ENCODE data around the gene NAT10. TPM values are rescaled to one million over a fixed set of nuclear protein-coding genes. Genes with fewer than 3 reads are reported as not detected.

NAT10 gene
- total RNA-seq (10 to 100 TPM; 30.0 to 50.4 TPM), polyA plus RNA-seq (ENCODE audit: insufficient read length in 6 of 6) (10 to 100 TPM; 61.2 to 69.3 (median 64.2) TPM)
- long read RNA-seq, donor 1, full-length matches to known transcripts: 3 of 15 reads
- long read RNA-seq, donor 1, partial matches to known transcripts: 12 of 15 reads
- long read RNA-seq, donor 1, other reads (novel, unspliced or antisense): 0 of 15 reads
- long read RNA-seq, donor 2, full-length matches to known transcripts: 3 of 11 reads
- long read RNA-seq, donor 2, partial matches to known transcripts: 8 of 11 reads
- long read RNA-seq, donor 2, other reads (novel, unspliced or antisense): 0 of 11 reads
- long read RNA-seq, donor 3, full-length matches to known transcripts: 2 of 2 reads
- long read RNA-seq, donor 3, partial matches to known transcripts: 0 of 2 reads
- long read RNA-seq, donor 3, other reads (novel, unspliced or antisense): 0 of 2 reads
- long read RNA-seq, donor 4, full-length matches to known transcripts: 1 of 3 reads
- long read RNA-seq, donor 4, partial matches to known transcripts: 2 of 3 reads
- long read RNA-seq, donor 4, other reads (novel, unspliced or antisense): 0 of 3 reads
- long read RNA-seq, donor 5, full-length matches to known transcripts: 3 of 36 reads
- long read RNA-seq, donor 5, partial matches to known transcripts: 33 of 36 reads
- long read RNA-seq, donor 5, other reads (novel, unspliced or antisense): 0 of 36 reads
- long read RNA-seq, donor 6, full-length matches to known transcripts: 4 of 4 reads
- long read RNA-seq, donor 6, partial matches to known transcripts: 0 of 4 reads
- long read RNA-seq, donor 6, other reads (novel, unspliced or antisense): 0 of 4 reads
- long read RNA-seq, donor 7, full-length matches to known transcripts: 6 of 19 reads
- long read RNA-seq, donor 7, partial matches to known transcripts: 13 of 19 reads
- long read RNA-seq, donor 7, other reads (novel, unspliced or antisense): 0 of 19 reads
- long read RNA-seq, donor 8, full-length matches to known transcripts: 2 of 21 reads
- long read RNA-seq, donor 8, partial matches to known transcripts: 19 of 21 reads
- long read RNA-seq, donor 8, other reads (novel, unspliced or antisense): 0 of 21 reads
- long read RNA-seq, donor 9: 0 reads
- long read RNA-seq, donor 10, partial matches to known transcripts: 3 of 5 reads
- long read RNA-seq, donor 10, other reads (novel, unspliced or antisense): 2 of 5 reads
- long read RNA-seq, donor 11, full-length matches to known transcripts: 2 of 2 reads
- long read RNA-seq, donor 11, partial matches to known transcripts: 0 of 2 reads
- long read RNA-seq, donor 11, other reads (novel, unspliced or antisense): 0 of 2 reads
- long read RNA-seq, donor 12, full-length matches to known transcripts: 5 of 22 reads
- long read RNA-seq, donor 12, partial matches to known transcripts: 17 of 22 reads
- long read RNA-seq, donor 12, other reads (novel, unspliced or antisense): 0 of 22 reads

DNA sequence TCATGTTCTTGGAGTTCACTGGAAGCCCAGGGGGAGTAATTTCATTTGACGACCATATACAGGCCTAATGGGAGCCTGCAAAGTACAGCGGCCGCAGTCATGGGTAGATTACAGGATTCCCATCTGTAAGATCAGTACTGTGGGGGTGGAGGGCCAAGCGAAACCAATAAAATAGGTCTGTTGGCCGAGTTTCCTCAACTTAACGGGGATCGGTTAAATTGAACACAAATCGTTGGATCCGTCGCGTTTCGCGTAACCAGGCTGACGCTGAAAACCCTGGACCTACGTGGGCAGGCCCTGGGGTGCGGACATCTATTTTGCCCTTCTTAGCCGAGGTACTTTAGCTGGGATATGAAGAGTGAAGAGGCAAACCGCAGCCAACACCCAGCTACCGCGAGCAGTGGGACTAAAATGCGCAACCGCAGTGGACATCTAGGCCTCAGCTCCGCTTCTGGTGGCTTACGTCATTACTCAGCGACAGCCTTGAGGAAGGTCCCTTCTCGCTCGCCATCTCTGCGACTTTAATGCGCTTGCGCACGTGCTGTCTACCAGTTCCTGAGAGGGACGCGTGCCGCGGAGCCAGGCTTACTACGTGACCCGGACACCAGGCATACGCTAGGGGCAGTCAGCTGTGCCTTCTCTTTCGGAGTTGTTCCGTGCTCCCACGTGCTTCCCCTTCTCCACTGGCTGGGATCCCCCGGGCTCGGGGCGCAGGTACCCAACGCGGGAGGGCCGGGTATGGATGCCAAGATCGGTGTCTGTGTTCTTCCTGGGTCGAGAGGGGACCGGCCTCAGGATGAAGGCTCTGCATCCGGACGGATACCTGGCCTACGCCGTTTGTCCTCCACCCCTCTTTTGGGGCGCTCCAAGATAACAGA, at the start of gene NAT10:
NAT10 (plus strand) TSS at position 551 of the 878 bp plus-strand sequence. CDS start 2,597 bp downstream, outside the sequence.
- Histone ChIP-seq H3K4me1 (peaks cover 5 to 30% of the 10 kb centered on the region in 2 donors), H3K9me3 (no peaks in the 10 kb centered on the region), H3K27ac (peak within 1 kb of the TSS; percentile 93 to 96), H3K27me3 (no peaks in the 10 kb centered on the region), H3K4me3 (peak within 1 kb of the TSS; percentile 93), H3K36me3 (peaks cover 0 to 36% of the 10 kb centered on the region in 2 donors)
- DNase-seq (peak; percentile 97 to 99 (median 98)), ATAC-seq (peak; percentile 97)
- TF ChIP-seq, protein P1, sequence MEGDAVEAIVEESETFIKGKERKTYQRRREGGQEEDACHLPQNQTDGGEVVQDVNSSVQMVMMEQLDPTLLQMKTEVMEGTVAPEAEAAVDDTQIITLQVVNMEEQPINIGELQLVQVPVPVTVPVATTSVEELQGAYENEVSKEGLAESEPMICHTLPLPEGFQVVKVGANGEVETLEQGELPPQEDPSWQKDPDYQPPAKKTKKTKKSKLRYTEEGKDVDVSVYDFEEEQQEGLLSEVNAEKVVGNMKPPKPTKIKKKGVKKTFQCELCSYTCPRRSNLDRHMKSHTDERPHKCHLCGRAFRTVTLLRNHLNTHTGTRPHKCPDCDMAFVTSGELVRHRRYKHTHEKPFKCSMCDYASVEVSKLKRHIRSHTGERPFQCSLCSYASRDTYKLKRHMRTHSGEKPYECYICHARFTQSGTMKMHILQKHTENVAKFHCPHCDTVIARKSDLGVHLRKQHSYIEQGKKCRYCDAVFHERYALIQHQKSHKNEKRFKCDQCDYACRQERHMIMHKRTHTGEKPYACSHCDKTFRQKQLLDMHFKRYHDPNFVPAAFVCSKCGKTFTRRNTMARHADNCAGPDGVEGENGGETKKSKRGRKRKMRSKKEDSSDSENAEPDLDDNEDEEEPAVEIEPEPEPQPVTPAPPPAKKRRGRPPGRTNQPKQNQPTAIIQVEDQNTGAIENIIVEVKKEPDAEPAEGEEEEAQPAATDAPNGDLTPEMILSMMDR (IDR thresholded peaks at IDR 0.05): peak in 1 of 2 donors; percentile 18
- intact Hi-C loops (cut with DNase I): loop anchor here in 1 of 2 donors (10.0 kb wide), 1 partner anchor 51 kb away; the partner anchor contains the start of gene CAPRIN1

DNA sequence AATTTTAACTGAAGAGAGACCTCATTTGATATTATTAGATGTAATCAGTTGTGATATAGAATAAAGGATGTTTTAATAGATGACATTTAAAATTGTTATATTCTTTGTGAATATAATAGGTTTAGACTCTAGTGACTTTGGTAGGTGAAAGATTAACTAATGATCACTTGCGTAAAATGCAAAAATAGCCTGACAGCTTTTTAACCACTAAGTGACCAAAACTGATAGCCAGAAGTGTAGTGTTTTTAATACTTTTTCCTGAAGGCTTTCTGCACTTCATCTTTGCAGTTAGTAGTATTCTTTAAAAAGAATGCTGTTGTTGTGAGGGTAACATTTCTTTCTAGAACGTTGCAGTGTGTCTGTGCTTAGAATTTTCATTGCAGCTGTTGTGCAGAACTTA, 48.8 kb upstream of the NAT10 start:
- DNase-seq: no peak
- no peak overlapping the region for H3K4me3 ChIP-seq
- peaks cover 0 to 26% of the 10 kb centered on the region in 2 donors for H3K36me3 ChIP-seq
- H3K4me1 ChIP-seq: peaks cover 20 to 68% of the 10 kb centered on the region in 2 donors
- no peak overlapping the region for H3K27ac ChIP-seq
- TF ChIP-seq, protein P1 (IDR thresholded peaks at IDR 0.05): no peak
- H3K9me3 ChIP-seq: no peaks in the 10 kb centered on the region
- intact Hi-C loops (cut with DNase I): loop anchor here in 1 of 2 donors (10.0 kb wide), 1 partner anchor 48 kb away; the partner anchor contains the start of gene NAT10
- no peak for ATAC-seq
- no peaks in the 10 kb centered on the region for H3K27me3 ChIP-seq

DNA sequence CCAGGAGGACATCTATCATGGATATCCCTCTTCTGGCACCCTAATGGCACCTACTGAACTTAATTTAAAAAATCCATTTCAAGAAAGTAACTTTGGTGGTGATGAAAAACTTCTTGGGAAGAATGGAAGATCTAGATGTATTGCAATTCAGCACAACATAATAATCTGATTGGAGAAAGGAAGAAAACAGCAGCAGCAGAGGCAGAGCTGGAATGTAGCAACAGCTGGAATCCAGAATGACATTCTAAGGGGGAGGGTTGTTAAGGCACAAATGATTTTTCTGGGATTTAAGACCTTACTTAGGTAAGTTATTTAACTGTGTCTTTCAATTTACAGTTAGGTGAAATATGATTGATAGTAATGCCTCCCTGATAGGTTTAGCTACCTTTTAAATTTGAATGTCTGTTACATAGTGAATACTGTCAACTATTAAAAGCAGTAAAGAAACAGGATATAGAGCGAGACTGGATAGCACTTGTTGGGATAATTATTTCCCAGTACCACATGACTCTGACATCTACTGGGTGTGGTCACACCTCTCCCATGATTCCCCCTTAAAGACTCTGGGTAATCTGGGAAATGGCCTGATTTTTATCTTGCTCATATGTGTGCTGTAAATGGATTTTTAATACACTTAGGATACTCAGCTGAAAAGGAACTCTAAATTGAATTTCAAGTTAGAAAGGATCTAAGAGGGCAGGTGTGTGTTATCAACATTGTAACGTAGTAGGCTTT, 42.2 kb upstream of the NAT10 start:
- no peaks in the 10 kb centered on the region for H3K9me3 ChIP-seq
- H3K4me3 ChIP-seq: no peak overlapping the region
- TF ChIP-seq, protein P1 (IDR thresholded peaks at IDR 0.05): no peak
- H3K36me3 ChIP-seq: peaks cover 0 to 31% of the 10 kb centered on the region in 2 donors
- ATAC-seq (no peak), DNase-seq (peak in 1 of 4 donors; percentile 7)
- H3K4me1 ChIP-seq: peaks cover 0 to 73% of the 10 kb centered on the region in 2 donors
- intact Hi-C loops (cut with DNase I): no loop called here
- H3K27me3 ChIP-seq: no peaks in the 10 kb centered on the region
- no peak overlapping the region for H3K27ac ChIP-seq

Measured in left lung (tissue), 14 donors.